Bronchial epithelial cell (primary cell): ENCODE results near the gene ABTB2. TPM values are rescaled to one million over a fixed set of nuclear protein-coding genes. Genes with fewer than 3 reads are reported as not detected.

ENCODE experiments used
- DNase-seq: peaks from one replicate; pipeline ENCODE4 v3.0.0-alpha.2; 2010; ENCODE audit warnings: low read depth
- FAIRE-seq: peaks from 2 replicates; lab custom pipeline; 2011; peaks lifted over from hg19 to GRCh38; lab: Jason Lieb, UNC
- H3K27me3 ChIP-seq: 2 replicates; pipeline ENCODE4 v1.5.1; 2011; ENCODE audit warnings: low read length; ENCODE audit not compliant: control insufficient read depth, insufficient read depth
- H3K36me3 ChIP-seq: 2 replicates; pipeline ENCODE4 v1.5.1; 2011; ENCODE audit warnings: low read length; ENCODE audit not compliant: control insufficient read depth, insufficient read depth
- H3K4me3 ChIP-seq: 2 replicates; pipeline ENCODE4 v1.5.1; 2011; ENCODE audit warnings: mild to moderate bottlenecking, low read depth, low read length, control low read depth
- total RNA-seq: library from RNA; depleted of rRNA; stranded (reverse); fragments of >200 nt; gene quantifications from 2 replicates; pipeline ENCODE4 v1.2.1, GENCODE V29; 2014
- TF ChIP-seq, protein P1 (sequence below): IDR thresholded peaks from 2 replicates; pipeline ENCODE4 v1.5.1; 2011; ENCODE audit warnings: mild to moderate bottlenecking, moderate library complexity, low read length, control low read depth, inconsistent platforms; ENCODE audit not compliant: insufficient read depth, severe bottlenecking

Gene ABTB2
- total RNA-seq, 1 donor from 2014 or later: 0.53 TPM

DNA sequence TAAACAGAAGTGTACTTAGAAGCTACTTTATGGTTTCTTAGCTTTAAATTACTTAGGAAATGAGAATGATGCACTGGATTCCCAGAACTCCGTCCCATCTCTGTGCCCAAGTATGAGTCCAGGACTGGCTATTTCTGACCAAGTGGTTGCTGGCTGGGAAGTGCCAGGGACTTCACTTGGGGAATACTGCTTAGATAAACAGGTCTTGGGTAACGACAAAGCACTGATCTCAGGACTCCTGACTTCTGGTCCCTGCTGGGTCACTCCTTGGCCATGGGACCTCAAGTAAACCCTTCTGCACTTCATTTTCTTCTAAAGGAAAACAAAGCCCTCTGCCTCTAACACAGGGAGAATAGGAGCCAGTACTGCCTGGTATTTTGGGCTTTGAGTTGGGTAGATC, 27.9 kb downstream of the ABTB2 start:
- TF ChIP-seq, protein P1, sequence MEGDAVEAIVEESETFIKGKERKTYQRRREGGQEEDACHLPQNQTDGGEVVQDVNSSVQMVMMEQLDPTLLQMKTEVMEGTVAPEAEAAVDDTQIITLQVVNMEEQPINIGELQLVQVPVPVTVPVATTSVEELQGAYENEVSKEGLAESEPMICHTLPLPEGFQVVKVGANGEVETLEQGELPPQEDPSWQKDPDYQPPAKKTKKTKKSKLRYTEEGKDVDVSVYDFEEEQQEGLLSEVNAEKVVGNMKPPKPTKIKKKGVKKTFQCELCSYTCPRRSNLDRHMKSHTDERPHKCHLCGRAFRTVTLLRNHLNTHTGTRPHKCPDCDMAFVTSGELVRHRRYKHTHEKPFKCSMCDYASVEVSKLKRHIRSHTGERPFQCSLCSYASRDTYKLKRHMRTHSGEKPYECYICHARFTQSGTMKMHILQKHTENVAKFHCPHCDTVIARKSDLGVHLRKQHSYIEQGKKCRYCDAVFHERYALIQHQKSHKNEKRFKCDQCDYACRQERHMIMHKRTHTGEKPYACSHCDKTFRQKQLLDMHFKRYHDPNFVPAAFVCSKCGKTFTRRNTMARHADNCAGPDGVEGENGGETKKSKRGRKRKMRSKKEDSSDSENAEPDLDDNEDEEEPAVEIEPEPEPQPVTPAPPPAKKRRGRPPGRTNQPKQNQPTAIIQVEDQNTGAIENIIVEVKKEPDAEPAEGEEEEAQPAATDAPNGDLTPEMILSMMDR: no peak
- FAIRE-seq (no peak), DNase-seq (no peak)
- H3K4me3 ChIP-seq: no peak overlapping the region
- no peaks in the 10 kb centered on the region for H3K36me3 ChIP-seq
- no peaks in the 10 kb centered on the region for H3K27me3 ChIP-seq

DNA sequence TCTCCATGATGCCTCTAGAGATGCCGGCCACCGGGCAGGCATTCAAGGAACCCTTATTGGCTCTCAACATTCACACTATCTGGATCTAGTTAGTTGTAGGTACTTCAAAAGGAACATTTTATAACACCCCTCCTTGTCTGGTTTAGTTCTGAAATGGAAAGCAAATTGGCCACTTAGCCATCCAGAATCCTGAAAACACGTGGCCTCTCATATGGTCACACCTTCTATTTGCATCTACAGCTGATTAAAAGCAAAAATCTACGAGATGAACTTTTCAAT, 29.2 kb downstream of the ABTB2 start:
- DNase-seq (no peak), FAIRE-seq (no peak)
- Histone ChIP-seq H3K4me3 (no peak overlapping the region), H3K36me3 (no peaks in the 10 kb centered on the region), H3K27me3 (no peaks in the 10 kb centered on the region)
- TF ChIP-seq, protein P1: no peak

DNA sequence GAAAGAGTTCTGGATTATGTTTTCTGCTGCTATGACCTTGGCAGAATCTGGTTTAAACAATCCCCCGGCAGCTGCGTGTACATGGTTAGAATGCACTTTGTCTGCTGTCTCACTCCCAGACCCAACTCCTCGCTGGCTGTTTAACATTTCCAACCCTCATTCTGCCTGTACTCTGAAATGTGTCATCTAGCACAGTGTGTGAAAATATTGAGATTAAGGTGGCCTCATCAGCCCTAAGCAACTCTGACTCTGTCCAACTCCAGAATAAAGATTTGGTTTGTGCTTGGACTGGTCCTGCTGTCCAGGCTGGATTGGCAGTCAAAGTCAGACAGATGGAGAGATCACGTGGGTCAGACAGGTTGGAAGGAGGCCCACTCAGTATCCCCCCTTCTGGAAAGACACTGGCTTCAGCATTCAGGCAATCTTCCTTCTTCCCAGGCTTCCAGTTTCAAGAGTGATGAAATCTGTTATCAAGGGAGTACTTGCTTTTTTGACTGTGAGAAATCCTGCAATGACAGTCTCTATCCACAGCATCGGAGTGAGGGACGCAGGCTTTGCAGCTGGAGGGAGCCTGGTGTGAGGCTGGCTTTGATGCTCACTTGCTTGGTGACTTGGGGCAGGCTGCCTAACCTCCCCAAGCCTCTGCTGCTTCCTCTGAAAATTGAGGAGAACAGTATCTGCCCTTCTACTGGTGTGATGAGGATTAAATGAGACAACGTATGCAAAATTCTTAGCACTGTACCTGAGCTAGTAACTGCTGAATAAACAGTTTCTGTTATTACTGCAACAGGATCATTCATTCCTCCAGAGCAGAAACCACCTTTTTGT, 29.8 kb downstream of the ABTB2 start:
- FAIRE-seq (no peak), DNase-seq (no peak)
- Histone ChIP-seq H3K4me3 (no peak overlapping the region), H3K36me3 (no peaks in the 10 kb centered on the region), H3K27me3 (no peaks in the 10 kb centered on the region)
- TF ChIP-seq, protein P1: no peak

DNA sequence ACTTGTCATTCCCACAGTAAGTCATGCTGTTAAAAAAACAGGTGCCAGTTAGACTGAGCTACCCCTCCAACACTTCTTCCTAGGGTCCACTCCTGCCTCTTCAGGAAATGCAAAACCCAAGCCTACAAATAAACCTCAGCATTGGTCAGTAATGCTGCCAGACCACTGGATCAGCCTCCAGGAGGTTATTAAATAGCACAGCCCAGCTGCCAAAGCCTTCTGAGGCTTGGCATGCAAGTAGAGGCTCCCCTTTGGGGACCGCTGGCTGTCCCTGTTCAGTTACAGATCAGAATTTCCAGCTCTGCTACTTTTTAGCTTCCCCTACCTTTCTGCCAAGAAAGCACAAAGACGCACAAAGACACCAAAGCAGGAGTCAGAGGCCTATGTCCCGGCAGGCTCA, 33.3 kb downstream of the ABTB2 start:
- Histone ChIP-seq H3K4me3 (no peak overlapping the region), H3K27me3 (no peaks in the 10 kb centered on the region), H3K36me3 (no peaks in the 10 kb centered on the region)
- TF ChIP-seq, protein P1: no peak
- FAIRE-seq (no peak), DNase-seq (no peak)

DNA sequence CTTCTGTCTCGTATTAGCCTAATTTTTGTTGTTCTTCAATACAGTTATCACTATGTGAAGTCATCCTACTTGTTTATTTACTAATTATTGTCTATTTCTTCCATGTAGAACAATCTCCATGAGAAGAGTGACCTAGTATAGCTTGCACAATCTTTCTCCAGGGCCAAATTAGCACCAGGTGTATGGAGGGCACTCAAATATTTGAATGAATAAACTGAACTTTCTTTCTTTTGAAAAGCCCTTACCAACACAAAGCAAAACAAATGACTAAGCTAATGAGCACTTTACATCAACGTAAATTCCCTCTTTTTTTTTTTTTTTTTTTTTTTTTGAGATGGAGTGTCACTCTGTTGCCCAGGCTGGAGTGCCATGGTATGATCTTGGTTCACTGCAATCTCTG, 34.2 kb downstream of the ABTB2 start:
- DNase-seq: no peak
- Histone ChIP-seq H3K4me3 (no peak overlapping the region), H3K36me3 (no peaks in the 10 kb centered on the region), H3K27me3 (no peaks in the 10 kb centered on the region)
- TF ChIP-seq, protein P1: no peak
- FAIRE-seq: no peak
